ENCODE results near the gene TAS2R8.

TAS2R8 gene, protein sequence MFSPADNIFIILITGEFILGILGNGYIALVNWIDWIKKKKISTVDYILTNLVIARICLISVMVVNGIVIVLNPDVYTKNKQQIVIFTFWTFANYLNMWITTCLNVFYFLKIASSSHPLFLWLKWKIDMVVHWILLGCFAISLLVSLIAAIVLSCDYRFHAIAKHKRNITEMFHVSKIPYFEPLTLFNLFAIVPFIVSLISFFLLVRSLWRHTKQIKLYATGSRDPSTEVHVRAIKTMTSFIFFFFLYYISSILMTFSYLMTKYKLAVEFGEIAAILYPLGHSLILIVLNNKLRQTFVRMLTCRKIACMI

DNA sequence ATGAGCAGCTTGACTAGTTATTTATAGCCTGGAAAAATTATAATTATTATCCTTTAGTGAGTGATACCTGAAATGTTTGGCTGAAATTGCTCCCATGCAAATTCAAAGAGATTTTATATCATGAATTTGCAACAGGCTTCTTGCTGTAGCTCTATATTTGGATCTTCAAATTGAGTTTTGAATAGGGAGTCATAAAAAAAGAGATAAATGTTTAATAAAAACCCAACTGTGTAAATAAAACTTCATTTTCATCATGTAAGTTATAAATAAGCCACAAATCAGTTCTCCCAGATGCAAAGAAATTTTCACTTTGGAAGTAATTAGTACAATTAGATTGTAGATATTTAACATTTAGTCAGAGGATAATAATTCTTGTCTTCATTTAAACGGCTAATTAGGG, at the start of gene TAS2R8:
Gene TAS2R8 (minus strand): TSS at position 101 of the 400 bp plus-strand sequence. CDS start 306 bp downstream, outside the sequence.
- no peak within 1 kb of the TSS for H3K4me3 ChIP-seq (ENCODE audit: low read length)
- no peak for TF ChIP-seq EZH2phosphoT487 (IDR thresholded peaks at IDR 0.05; ENCODE audit: borderline replicate concordance, low read length)
- TF ChIP-seq, protein P1, sequence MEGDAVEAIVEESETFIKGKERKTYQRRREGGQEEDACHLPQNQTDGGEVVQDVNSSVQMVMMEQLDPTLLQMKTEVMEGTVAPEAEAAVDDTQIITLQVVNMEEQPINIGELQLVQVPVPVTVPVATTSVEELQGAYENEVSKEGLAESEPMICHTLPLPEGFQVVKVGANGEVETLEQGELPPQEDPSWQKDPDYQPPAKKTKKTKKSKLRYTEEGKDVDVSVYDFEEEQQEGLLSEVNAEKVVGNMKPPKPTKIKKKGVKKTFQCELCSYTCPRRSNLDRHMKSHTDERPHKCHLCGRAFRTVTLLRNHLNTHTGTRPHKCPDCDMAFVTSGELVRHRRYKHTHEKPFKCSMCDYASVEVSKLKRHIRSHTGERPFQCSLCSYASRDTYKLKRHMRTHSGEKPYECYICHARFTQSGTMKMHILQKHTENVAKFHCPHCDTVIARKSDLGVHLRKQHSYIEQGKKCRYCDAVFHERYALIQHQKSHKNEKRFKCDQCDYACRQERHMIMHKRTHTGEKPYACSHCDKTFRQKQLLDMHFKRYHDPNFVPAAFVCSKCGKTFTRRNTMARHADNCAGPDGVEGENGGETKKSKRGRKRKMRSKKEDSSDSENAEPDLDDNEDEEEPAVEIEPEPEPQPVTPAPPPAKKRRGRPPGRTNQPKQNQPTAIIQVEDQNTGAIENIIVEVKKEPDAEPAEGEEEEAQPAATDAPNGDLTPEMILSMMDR (IDR thresholded peaks at IDR 0.05; ENCODE audit: low read depth, low read length, poor library complexity, severe bottlenecking), result no peak

DNA sequence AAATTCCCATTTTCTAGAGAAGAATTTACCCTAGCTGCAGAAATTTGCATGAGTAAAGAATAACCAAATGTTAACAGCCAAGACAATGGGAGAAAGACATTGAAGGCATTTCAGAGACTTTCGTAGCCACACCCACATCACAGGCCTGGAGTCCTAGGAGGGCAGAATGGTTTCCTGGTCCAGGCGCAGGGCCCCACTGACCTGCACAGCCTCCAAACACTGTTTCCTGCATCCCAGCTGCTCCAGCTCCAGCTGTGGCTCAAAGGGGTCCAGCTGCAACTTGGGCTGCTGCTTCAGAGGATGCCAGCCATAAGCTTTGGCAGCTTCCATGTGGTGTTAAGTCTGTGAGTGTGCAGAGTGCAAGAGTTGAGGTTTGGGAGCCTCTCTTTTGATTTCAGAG, 48.7 kb upstream of the TAS2R8 start:
- no peak overlapping the region for H3K27ac ChIP-seq (ENCODE audit: low read depth, low read length)
- no peak overlapping the region for H3K4me3 ChIP-seq (ENCODE audit: low read length)
- H3K9me2 ChIP-seq (replicated peaks; ENCODE audit: control insufficient read depth, low read length), result no peaks in the 10 kb centered on the region
- no peaks in the 10 kb centered on the region for H3F3A ChIP-seq (ENCODE audit: control insufficient read depth, insufficient read depth)
- H3K27me3 ChIP-seq (ENCODE audit: control insufficient read depth, low read length), result no peaks in the 10 kb centered on the region
- TF ChIP-seq, protein P1 (IDR thresholded peaks at IDR 0.05; ENCODE audit: low read depth, low read length, poor library complexity, severe bottlenecking), result no peak
- TF ChIP-seq EZH2phosphoT487 (IDR thresholded peaks at IDR 0.05; ENCODE audit: borderline replicate concordance, low read length), result no peak
- H3K79me2 ChIP-seq (ENCODE audit: control insufficient read depth, low read length), result no peaks in the 10 kb centered on the region
- H3K4me1 ChIP-seq (ENCODE audit: control insufficient read depth, low read length), result no peaks in the 10 kb centered on the region
- peaks cover 4% of the 10 kb centered on the region; the same call in 1 of the 2 replicates for H3K9me3 ChIP-seq (ENCODE audit: control insufficient read depth, insufficient read depth, low read length)
- H3K36me3 ChIP-seq (ENCODE audit: control insufficient read depth, low read length), result no peaks in the 10 kb centered on the region
- no peak overlapping the region for H3K4me2 ChIP-seq (ENCODE audit: low read length)
- H4K20me1 ChIP-seq (ENCODE audit: control insufficient read depth, insufficient read depth, low read depth, low read length), result no peaks in the 10 kb centered on the region

More for the DNA sequence above, at the start of gene TAS2R8:
- no peaks in the 10 kb centered on the region for H4K20me1 ChIP-seq (ENCODE audit: control insufficient read depth, insufficient read depth, low read depth, low read length)
- no peaks in the 10 kb centered on the region for H3K9me3 ChIP-seq (ENCODE audit: control insufficient read depth, insufficient read depth, low read length)
- no peaks in the 10 kb centered on the region for H3K9me2 ChIP-seq (replicated peaks; ENCODE audit: control insufficient read depth, low read length)
- no peaks in the 10 kb centered on the region for H3K79me2 ChIP-seq (ENCODE audit: control insufficient read depth, low read length)
- no peak within 1 kb of the TSS for H3K4me2 ChIP-seq (ENCODE audit: low read length)
- no peaks in the 10 kb centered on the region for H3K27me3 ChIP-seq (ENCODE audit: control insufficient read depth, low read length)
- no peaks in the 10 kb centered on the region for H3F3A ChIP-seq (ENCODE audit: control insufficient read depth, insufficient read depth)
- H3K27ac ChIP-seq (ENCODE audit: low read depth, low read length), result no peak within 1 kb of the TSS
- no peaks in the 10 kb centered on the region for H3K36me3 ChIP-seq (ENCODE audit: control insufficient read depth, low read length)
- no peaks in the 10 kb centered on the region for H3K4me1 ChIP-seq (ENCODE audit: control insufficient read depth, low read length)

DNA sequence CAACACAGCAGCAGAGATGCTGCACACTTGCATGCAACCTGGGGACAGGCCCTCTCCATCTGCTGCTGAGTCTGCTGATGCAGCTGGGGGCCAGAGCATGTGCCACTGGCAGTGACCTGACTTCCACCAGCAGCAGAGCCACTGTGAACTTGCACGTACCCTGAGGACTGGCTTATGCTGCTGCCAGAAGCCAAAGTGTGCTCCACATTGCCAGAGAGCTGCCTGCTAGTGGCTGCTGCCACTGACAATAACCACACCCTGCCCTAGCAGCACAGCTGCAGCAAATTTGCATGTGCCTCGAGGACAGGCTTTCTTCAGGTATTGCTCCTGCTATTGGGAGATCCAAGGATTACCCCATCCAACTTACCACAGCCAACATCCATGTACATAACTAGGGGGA, 46.7 kb upstream of the TAS2R8 start:
- no peak overlapping the region for H3K4me3 ChIP-seq (ENCODE audit: low read length)
- no peak overlapping the region for H3K27ac ChIP-seq (ENCODE audit: low read depth, low read length)
- H3K9me3 ChIP-seq (ENCODE audit: control insufficient read depth, insufficient read depth, low read length), result peaks cover 4% of the 10 kb centered on the region; the same call in 1 of the 2 replicates
- TF ChIP-seq, protein P1 (IDR thresholded peaks at IDR 0.05; ENCODE audit: low read depth, low read length, poor library complexity, severe bottlenecking), result no peak
- no peak for TF ChIP-seq EZH2phosphoT487 (IDR thresholded peaks at IDR 0.05; ENCODE audit: borderline replicate concordance, low read length)
- H3K4me1 ChIP-seq (ENCODE audit: control insufficient read depth, low read length), result no peaks in the 10 kb centered on the region
- no peaks in the 10 kb centered on the region for H3F3A ChIP-seq (ENCODE audit: control insufficient read depth, insufficient read depth)
- no peaks in the 10 kb centered on the region for H3K79me2 ChIP-seq (ENCODE audit: control insufficient read depth, low read length)
- H3K4me2 ChIP-seq (ENCODE audit: low read length), result no peak overlapping the region
- H3K9me2 ChIP-seq (replicated peaks; ENCODE audit: control insufficient read depth, low read length), result no peaks in the 10 kb centered on the region
- H3K36me3 ChIP-seq (ENCODE audit: control insufficient read depth, low read length), result no peaks in the 10 kb centered on the region
- H4K20me1 ChIP-seq (ENCODE audit: control insufficient read depth, insufficient read depth, low read depth, low read length), result no peaks in the 10 kb centered on the region
- H3K27me3 ChIP-seq (ENCODE audit: control insufficient read depth, low read length), result no peaks in the 10 kb centered on the region
